ENCODE results near the gene MYO7A. TPM values are rescaled to one million over a fixed set of nuclear protein-coding genes. Genes with fewer than 3 reads are reported as not detected.

MYO7A gene
- total and polyA plus RNA-seq, 2 donors (not counting 3 experiments of a cell fraction or from before 2014, with no cell fraction given) = 1.3 to 3.6 TPM

DNA sequence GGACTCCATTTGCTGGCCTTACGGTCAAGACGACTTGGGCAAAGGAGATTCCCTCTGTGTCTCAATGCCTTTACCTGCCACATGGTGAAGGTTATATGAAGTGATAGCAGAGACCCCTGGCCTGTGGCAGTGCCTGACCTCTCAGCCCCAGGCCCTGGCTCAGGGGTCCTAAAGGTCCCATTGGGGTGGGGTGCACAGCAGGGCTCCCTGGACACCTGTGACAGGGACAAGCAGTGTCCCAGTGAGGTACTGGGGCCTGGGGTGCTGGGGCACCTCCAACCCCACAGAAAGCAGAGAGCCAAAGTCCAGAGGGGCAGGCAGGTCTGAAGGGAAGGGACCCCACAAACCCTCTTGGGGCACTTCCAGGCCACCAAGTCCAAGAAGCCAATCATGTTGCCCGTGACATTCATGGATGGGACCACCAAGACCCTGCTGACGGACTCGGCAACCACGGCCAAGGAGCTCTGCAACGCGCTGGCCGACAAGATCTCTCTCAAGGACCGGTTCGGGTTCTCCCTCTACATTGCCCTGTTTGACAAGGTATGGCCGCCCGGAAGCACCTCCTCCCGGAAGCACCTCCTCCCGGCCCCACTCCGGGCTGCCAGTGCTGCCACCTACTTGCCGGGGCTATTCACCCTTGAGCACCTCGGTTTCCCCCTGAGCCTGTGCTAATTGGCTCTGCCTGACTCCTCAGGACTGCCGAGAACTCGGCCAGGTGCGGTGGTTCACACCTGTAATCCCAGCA, 62.5 kb downstream of the MYO7A start:
- no peak overlapping the region for H3K27ac ChIP-seq (ENCODE audit: insufficient read depth, low read depth, low read length)
- H3K36me3 ChIP-seq (ENCODE audit: control insufficient read depth in 2 of 2, extremely low read depth in 1 of 2, insufficient read depth in 2 of 2, low read length in 2 of 2) = no peaks in the 10 kb centered on the region
- H3K79me2 ChIP-seq (ENCODE audit: control insufficient read depth, insufficient read depth, low read length) = no peaks in the 10 kb centered on the region
- H3K9ac ChIP-seq (replicated peaks; ENCODE audit: extremely low read depth, insufficient read depth, low read length) = no peak overlapping the region
- H3K4me2 ChIP-seq (ENCODE audit: insufficient read depth, low read length) = no peak overlapping the region
- H3K9me3 ChIP-seq (replicated peaks; ENCODE audit: control insufficient read depth, insufficient read depth, low read length) = no peaks in the 10 kb centered on the region
- H3K4me3 ChIP-seq (replicated peaks in 1 of 3; ENCODE audit: insufficient read depth in 1 of 3, low read depth in 1 of 3, low read length in 3 of 3) = no peak overlapping the region
- ChIA-PET CTCF (interaction anchor here (1.3 to 8.3 kb wide), 6 partner anchors 14 to 429 kb away, joined by 3 to 309 read pairs (median 6); partner anchors contain the start of gene MYO7A), POLR2A (no interaction called here)
- intact Hi-C loops (cut with micrococcal nuclease) (loop anchor here (10.0 kb wide), 1 partner anchor 284 kb away; the partner anchor contains the start of gene PAK1), dilution Hi-C loops (cut with MboI; ENCODE audit: extremely low pct_ligation_motif_present, low sequenced_read_pairs) (no loop called here)
- no peak for TF ChIP-seq EZH2 (IDR thresholded peaks at IDR 0.05; ENCODE audit: borderline replicate concordance, low read depth, low read length, severe bottlenecking)
- no peak for TF ChIP-seq POLR2AphosphoS5 (IDR thresholded peaks at IDR 0.05; ENCODE audit: insufficient read depth, low read depth, low read length)
- TF ChIP-seq, protein P1, sequence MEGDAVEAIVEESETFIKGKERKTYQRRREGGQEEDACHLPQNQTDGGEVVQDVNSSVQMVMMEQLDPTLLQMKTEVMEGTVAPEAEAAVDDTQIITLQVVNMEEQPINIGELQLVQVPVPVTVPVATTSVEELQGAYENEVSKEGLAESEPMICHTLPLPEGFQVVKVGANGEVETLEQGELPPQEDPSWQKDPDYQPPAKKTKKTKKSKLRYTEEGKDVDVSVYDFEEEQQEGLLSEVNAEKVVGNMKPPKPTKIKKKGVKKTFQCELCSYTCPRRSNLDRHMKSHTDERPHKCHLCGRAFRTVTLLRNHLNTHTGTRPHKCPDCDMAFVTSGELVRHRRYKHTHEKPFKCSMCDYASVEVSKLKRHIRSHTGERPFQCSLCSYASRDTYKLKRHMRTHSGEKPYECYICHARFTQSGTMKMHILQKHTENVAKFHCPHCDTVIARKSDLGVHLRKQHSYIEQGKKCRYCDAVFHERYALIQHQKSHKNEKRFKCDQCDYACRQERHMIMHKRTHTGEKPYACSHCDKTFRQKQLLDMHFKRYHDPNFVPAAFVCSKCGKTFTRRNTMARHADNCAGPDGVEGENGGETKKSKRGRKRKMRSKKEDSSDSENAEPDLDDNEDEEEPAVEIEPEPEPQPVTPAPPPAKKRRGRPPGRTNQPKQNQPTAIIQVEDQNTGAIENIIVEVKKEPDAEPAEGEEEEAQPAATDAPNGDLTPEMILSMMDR (IDR thresholded peaks at IDR 0.05; ENCODE audit: extremely low read depth in 1 of 2, insufficient read depth in 1 of 2, low read depth in 1 of 2, low read length in 2 of 2) = no peak
- no peak for TF ChIP-seq JUN (IDR thresholded peaks at IDR 0.05; ENCODE audit: borderline replicate concordance, insufficient read depth, insufficient read length, low read depth)
- no peak for TF ChIP-seq GATA2 (IDR thresholded peaks at IDR 0.05; ENCODE audit: insufficient read depth, insufficient read length, low read depth, low read length)
- no peaks in the 10 kb centered on the region for H3K27me3 ChIP-seq (ENCODE audit: control insufficient read depth in 2 of 2, insufficient read depth in 2 of 2, low read length in 2 of 2)
- no peaks in the 10 kb centered on the region for H3K4me1 ChIP-seq (ENCODE audit: control insufficient read depth, extremely low read depth, insufficient read depth, low read length)
- FAIRE-seq (no peak), DNase-seq (ENCODE audit: low read depth, low spot score) (no peak)
- no peaks in the 10 kb centered on the region for H4K20me1 ChIP-seq (replicated peaks; ENCODE audit: control insufficient read depth, extremely low read depth, insufficient read depth, low read length)
- no peaks in the 10 kb centered on the region for H3K9me1 ChIP-seq (replicated peaks; ENCODE audit: control insufficient read depth, extremely low read depth, insufficient read depth, low read length)
- no peak overlapping the region for H2AFZ ChIP-seq (ENCODE audit: low read depth, low read length)
- no TSS peak for BruUV-seq (replicated peaks)

All from endothelial cell of umbilical vein (primary cell).